CD4-positive, alpha-beta T cell treated with Interleukin-4 for 4 hours (primary cell): ENCODE measurements around the gene APBB2.
"Not testable (repeated sequence)": the region's sequence is repeated elsewhere in the genome, so short reads cannot be mapped to it uniquely, and the experiment has no call there.

Experiments
- DNase-seq: peaks from one replicate; pipeline ENCODE4 v3.0.0-alpha.2; 2020

The APBB2 gene

DNA sequence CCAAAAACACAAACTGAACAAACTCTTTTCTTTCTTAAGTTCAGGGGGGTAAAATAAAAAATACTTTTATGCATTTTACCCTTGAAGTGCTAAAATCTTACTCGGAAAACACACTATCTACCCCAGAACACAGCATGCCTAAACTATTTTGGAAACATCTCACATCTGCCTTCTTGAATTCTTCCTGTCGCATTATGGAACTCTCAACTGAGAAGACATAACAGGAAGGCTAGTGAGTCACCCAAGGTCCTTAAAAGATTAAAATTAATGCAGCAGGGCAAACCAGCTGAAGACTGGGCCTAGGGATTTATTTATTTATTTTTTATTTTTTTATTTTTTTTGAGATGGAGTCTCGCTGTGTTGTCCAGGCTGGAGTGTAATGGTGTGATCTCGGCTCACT, 208.2 kb downstream of the APBB2 start:
- no peak for DNase-seq

DNA sequence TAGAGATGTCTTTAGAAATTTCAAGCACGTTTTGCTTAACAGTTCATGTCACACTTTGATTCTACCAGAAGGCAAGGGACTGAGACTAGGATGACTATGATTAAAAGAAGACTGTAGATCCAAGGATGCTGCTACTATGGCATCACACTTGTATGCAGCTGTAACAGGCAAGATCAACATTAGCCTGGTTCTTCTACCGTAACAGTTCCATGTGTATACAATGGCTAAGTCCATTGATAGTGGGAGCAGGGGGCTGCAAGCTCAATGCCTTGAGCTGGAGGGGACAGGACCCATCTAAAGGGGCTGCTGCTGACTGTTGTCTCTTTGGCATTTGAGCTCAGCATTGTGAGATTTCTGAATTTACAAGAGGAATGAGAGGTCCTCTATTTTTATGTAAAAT, 212.0 kb downstream of the APBB2 start:
- no peak for DNase-seq

DNA sequence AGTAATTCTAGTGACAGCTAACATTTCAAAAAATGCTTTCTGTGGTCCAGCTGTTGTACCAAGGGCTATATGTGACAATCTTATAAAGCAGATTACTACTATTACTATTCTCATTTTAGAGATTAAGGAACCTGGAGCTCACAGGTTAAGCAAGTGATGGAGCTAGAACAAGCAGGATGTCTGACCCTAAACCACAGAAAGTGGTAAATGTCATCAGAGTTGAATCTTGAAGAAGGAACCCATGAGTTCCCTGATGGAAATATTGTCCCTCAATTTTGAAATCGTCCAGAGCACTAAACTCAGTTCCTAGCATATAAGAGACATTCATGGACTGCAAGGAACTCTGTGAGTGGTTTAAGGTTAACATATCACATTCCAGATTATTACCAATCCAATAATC, 214.0 kb downstream of the APBB2 start:
- no peak for DNase-seq

DNA sequence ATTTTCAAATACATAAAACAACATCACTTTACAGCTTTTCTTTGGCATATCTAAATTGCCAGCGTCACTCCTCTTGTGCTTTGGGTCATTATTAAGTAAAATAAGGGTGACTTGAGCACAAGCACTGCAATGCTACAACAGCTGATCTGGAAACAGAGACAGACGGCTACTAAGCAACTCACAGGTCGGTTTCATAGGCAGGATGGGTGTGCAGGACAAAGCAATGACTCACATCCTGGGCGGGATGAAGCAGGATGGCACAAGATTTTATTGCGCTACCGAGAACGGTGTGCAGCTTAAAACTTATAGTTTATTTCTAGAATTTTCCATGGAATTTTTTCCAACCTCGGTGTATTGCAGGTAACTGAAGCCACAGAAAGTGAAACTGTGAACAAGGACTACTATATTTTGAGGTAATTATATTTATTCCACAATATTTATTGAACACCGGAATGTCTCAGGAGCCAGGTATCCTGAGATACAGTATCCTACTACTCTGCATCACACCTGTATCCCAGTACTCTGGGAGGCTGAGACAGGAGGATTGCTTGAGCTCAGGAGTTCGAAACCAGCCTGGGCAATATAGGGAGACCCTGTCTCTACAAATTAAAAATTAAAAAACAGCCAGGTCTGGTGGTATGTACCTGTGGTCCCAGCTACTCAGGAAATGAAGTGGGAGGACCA, 215.5 kb downstream of the APBB2 start:
- DNase-seq = no peak

DNA sequence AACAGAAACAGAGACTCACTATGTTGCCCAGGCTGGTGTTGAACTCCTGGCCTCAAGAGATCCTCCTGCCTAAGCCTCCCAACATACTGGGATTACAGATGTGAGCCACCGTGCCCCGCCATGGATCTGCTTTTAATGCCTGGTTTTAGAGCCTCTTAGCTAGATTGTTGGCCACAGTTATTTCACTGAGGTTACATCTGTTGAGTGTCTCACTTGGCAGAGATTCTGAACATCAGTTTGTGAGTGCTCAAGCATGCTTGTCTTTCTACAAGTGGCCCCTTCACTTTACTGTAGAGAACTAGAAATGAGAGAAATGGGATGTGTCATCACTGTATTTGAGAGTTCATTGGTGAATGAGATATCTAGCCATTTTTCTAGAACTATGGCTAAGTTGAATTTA, 218.5 kb downstream of the APBB2 start:
- DNase-seq = no peak

DNA sequence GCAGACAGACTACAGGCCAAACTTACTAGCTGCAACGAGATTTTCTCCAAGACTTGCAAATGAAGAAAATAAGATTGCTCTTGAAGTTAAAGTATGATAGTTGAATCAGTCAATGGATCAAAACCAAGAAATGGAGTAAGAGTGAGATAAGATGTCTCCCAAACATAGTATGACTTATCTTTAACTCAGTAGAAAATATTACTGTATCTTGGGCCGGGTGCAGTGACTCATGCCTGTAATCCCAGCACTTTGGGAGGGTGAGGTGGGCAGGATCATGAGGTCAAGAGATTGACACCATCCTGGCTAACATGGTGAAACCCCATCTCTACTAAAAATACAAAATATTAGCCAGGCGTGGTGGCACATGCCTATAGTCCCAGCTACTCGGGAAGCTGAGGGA, 220.0 kb downstream of the APBB2 start:
- DNase-seq = not testable (repeated sequence)

DNA sequence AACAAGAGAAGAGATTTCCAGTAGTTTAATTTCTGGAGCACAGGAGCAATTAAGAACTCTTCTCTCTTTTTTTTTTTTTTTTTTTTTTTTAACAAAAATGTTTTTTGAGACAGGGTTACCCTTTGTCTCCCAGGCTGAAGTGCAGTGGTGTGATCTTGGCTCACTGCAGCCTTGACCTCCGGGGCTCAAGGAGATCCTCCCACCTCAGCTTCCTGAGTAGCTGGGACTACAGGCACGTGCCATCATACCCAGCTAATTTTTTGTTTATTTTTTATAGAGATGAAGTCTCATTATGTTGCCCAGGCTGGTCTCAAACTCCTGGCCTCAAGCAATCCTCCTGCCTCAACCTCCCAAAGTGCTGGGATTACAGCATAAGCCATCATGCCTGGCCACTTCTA, 221.0 kb downstream of the APBB2 start:
- DNase-seq = not testable (repeated sequence)

DNA sequence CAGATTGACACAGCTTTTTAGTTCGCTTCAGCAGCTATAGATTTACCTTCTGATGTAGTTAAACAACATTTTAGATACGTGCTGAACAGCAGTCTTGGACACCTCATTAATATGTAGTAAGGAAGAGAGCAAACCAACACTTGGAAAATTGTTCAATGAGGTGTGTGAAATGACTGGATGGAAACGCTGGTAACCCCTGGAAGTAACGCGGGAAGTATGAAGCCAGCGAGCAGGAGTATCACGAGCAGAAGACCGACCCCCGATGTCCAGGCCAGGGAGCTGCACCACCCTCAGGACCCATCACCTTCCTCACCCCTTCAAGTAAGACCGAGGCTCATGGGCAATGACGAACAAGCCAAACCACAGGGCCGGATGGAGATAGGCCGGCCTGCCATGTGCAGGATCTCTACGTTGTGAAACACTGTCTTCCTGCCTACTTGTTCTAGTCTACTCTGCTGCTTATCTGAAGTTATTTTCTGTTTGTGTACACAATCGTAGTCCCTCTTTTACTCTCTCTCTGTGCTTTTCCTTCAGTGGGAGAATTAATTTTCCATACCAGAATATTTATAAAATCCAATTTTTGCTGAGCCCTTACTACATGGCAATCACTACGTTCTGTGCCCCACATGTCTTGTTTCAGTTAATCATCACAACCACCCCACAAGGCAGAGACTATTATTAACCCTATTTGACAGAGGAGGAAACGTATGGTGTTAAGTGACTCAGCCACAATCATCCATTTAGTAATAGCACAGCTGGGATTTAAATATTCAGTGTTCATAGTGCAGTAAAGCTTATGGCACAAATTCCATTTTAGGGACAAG, 221.7 kb downstream of the APBB2 start:
- no peak for DNase-seq

DNA sequence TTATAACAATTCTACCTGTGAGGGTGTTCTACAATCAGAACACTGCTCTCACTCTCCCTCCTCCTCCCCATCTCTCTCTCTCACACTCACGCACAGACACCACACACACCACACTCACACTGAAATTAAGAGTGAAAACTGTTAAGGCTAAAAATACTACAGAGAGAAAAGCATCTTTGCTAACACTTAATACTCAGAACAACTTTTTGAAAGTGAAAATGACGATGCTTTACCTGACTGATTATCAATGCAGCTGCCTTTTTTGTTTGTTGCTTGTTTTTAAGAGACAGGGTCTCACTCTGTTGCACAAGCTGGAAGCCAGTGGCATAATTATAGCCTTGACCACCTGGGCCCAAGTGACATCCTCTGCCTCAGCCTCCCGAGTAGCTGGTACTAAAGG, 222.4 kb downstream of the APBB2 start:
- no peak for DNase-seq

DNA sequence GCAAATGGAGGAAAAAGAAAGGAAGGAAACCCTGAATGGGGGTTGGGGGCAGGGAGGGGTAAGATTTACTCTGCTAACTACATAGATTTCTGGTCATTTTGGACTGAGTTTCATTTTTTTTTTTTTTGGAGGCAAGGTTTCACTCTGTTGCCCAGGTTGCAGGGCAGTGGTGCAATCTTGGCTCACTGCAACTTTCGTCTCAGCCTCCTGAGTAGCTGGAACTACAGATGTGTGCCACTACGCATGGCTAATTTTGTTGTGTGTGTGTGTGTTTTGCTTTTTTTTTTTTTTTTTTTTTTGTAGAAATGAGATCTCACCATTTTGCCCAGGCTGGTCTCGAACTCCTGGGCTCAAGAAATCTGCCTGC, 223.5 kb downstream of the APBB2 start:
- DNase-seq = no peak

DNA sequence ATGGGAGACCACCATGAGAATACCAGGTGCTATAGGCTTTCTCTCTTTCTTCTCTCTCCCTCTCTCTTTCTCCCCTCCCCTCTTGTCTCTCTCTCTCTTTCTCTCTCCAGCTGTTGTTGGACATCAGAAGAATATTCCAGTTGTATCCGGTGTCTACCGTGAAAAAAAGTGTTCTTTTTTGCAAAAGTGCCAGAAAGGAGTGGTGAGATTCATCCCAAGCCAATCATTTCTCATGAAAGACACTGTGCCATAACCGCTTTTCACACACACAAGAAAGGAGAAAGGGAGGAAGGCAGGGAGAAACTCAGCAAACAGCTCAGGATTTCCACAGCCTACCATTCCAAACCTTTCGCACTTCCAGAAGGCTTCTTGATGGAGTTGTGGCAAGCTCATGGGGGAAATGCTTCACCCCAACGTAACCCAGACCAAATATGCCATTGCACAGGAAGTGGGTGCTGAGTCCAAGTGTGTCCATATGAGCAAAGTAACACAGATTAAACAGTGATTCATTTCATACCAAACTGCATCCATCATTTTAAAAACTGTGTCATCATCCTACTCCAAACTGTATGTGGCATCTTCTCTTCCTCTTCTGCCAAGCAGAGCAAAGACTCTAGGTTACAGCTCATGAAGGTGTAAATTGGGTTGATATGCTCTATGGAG, 224.0 kb downstream of the APBB2 start:
- DNase-seq = no peak

DNA sequence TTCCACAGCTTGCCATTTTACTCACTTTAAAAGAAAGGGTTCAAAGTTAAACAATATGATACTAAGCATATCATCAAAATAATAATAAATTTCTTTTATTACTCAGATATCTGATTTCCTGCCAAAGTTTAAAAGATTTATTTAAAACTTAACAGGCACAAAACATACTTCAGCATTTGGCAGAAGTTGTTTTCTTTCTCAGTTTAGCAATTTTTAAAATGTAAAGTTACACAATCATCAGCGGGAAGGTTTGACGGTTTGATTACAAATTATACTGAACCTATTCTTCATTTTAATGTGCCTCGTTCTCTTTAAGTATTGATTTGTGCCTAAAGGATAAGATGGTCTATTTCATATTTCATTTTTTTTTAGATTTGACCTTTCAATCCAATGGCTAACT, 227.2 kb downstream of the APBB2 start:
- DNase-seq = no peak

DNA sequence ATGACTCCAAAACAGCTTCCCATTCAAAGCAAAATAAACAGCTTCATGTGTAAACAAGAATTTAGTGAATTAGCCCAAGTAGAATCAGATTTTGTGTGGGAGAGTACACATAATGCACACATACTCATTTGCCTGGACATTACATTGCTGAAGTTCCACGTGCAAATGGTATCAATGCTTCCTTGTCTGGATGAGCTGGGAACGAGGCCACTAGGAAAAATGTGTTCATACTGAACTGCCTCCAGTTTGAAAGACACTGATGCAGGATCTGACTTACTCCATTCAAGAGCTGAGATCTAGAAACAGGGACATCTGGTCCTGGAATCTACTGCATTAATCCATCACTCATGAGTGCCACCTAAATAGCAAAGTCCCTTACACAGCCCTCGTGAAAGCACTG, 228.0 kb downstream of the APBB2 start:
- no peak for DNase-seq

DNA sequence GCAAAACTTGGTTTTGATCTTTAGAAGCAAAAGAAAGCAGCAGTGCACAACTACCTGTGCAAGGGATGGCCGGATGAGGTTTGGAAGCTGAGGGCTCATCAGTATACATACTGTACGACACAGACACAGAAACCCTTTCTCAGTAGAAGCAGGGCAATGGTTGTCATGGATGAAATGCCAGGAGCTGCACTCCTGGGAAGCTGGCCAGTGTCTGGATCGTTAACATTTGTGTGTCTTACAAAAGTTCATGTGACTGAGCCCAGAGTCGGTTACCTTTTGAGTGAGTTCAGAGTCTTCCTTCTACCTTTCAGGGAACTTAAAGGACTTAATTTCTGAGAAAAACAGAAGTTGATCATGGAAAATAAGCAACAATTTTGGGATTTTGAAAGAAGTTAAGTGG, 230.3 kb downstream of the APBB2 start:
- DNase-seq = no peak

DNA sequence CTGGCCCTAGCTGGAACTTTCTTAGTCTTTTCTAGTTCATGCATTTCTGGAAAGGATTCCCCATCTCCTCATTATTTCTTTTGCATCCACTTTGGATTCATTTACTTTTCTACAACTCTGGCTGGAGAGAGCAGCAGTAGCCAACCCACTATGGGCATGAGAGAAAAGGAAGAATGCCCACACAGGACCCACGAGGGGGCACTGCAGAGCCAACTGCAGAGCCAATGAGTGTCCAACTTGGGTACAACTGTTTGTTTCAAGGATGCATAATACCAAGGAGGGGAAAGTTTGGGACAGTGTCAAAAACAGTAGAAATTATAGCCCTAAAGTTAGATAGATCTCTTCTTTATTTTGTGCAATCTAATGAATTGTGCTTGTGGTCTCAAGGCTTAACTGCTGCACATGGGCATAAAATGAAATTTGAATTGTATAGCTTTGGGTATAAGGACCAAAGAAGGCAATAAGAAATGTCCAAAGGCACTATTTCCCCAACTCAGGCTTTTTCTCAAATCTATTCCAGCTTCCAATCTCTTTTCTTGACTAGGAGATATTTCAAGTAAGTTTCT, 233.9 kb downstream of the APBB2 start:
- no peak for DNase-seq

DNA sequence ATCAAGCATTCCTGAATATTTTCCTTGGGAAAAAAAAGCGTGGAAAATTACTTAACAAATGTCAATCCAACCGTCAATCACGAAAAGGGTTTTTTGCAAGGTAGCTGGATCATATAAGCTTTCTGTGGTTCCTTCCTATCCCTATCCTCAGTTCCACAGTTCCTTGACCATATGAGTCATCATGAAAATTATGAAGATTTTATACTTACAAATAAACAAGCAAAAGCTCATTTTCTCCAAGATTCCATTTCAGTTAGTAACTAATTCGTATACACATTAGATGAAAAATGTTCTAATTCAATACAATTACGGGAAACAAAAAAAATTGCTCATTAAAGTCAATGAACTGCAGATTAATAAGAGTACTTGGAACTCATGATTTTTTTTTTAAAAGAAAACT, 235.8 kb downstream of the APBB2 start:
- no peak for DNase-seq

DNA sequence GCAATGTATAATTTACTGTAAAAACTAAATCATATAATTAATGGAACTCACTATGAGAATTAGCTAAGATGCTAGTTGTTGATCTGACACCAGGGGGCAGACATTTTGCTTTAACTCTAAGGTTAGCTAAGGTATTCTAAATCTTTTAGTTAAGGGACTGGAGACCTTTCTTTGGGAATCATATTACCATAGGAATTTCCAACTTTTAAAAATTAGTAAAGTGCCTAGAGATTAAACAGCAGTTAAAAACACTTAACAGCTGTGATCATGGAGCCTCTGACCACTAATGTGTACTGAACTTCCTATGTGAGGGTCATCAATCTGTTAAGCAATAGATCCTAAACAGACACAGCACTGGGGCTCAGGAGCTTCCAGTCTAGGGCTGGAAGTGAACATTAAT, 238.0 kb downstream of the APBB2 start:
- DNase-seq = no peak

DNA sequence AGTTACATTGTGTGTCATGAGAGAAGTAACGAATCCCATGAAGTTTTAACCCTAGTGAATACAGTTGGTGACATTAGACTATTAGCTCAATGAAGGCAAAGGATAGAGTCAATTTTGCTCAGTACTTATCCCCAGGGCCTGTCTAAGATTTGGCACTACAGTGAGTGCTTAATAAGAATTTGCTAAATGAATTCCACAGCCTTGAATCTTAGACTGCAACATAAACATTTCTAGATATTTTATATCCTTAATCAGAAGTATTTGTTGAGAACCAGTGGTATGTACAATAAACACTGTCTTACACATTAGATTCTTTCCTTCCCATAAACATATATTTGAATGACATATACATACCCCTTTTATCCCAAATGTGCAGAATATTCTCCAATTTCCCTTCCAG, 241.6 kb downstream of the APBB2 start:
- no peak for DNase-seq

DNA sequence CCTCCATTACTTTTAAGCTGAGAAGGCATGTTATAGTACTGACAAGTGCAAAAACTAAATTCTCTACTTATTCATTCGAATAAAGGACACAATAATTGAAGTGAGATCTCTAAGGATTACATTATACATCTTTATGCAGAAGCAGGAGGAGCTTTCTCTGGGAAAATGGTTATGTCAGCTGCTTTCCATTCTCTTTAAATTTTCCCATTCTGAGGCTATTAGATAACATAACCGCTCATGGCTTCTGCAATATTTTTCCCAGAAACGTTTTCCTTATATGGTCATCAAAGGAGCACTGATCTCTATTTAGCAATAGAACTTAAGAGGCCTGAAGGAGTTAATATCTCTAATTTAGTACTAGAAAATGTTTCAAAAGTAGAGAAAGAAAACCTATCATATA, 243.0 kb downstream of the APBB2 start:
- DNase-seq = no peak

DNA sequence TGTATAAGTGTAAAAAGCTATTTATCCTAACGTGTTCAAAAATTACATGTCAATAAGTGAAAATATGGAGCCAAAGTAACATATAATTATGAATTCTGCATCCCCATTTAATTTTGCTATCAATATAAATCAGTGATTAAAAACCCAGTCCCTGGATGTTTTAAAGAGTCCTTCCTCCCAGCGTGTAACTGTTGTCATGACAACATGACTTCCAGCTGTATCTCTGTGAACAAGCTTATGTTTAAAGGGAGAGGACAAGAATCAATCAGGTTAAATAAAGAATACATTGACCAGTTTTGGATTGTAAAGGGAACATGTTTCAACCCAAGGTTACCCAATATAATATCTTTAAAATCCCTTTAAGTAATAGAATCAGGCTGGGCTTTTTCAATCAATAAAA, 244.8 kb downstream of the APBB2 start:
- no peak for DNase-seq

DNA sequence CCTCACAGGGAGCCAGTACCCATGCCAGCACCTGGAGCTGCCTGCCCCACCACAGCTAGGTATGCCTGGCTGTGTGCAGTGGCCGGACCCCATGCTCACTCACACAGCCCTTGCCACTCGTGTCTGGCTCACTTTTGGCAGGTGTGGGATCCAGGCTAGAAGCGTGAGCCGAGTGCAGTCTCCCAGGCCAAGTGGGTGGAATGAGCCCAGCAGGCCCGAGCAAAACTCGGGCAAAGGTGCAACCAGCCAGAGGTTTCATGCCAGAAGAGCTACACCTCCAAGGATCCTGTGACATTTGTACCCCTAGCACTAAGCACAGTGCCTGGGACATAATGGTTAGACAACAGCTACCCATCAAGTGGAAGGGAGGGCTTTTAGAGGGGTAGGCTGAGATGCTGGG, 246.8 kb downstream of the APBB2 start:
- no peak for DNase-seq

DNA sequence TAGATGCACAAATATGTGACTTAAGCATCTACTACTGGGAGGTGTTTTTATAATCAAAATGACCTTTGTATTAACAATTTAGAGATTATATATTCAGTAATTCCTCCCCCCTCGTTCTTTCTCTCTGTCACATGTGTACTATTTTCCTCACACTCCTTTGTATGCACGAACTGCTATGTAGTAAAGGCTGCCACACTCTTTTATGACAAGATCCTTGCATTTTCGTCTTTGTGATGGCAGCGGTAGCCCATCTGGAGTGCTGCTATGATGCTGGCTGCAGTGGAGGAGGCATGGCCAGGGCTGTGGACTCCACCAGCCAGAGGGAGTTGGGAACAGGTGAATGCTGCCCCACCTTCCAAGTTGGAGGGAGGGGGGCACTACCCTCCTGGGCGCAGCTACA, 248.3 kb downstream of the APBB2 start:
- DNase-seq = no peak

DNA sequence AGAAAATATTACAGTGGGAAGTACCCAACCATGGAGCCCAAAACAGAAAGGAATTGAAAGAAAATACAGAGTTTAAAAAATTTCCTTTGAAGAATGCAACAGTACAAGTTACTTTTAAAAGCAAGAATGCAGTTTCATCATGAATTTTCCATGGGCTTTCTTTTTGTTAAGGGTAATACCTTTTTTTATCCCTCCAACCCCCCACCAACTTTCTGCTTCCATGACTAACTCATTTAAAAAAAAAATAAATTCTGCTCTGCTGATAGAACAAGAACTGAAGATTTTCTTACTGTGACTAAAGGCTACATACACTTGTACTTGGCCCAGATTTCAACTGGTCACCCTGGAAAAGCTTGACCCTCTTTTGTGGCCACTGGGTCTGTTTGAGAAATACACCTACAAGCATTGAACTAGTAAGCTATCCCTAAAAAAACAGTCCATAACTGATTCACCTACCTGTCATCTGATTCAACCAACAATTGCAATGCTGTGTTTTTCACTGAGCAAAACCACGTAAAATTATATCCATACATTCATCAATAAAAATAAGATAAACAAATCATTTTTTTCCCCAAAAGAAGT, 250.4 kb downstream of the APBB2 start:
- no peak for DNase-seq
